Central memory CD8-positive, alpha-beta T cell (primary cell): Measurements from ENCODE around the gene PTTG2.
"Not testable (repeated sequence)": the region's sequence is repeated elsewhere in the genome, so short reads cannot be mapped to it uniquely, and the experiment has no call there.

Experiments
- ATAC-seq: fragments of 150-1000 bp; cut with Tn5 transposase; replicated peaks from 2 replicates; pipeline ENCODE4 v1.10.0; 2022; ENCODE audit warnings: mild to moderate bottlenecking, moderate FRiP score, moderate number of reproducible peaks; ENCODE audit not compliant: poor library complexity, severe bottlenecking; ENCODE audit errors: extremely low read depth
- DNase-seq, 2 donors: peaks; one replicate each; pipeline ENCODE4 v3.0.0; 2021; ENCODE audit warnings: low spot score in 2 of 2
- H3K27ac Mint-ChIP-seq: one replicate; pipeline ENCODE4 v1.8.0; 2022; ENCODE audit warnings: low read depth, mild to moderate bottlenecking, moderate library complexity, mixed read lengths
- H3K27me3 Mint-ChIP-seq: one replicate; pipeline ENCODE4 v1.8.0; 2022; ENCODE audit warnings: mixed read lengths
- H3K36me3 Mint-ChIP-seq: one replicate; pipeline ENCODE4 v1.8.0; 2022; ENCODE audit warnings: mild to moderate bottlenecking, moderate library complexity, mixed read lengths; ENCODE audit not compliant: insufficient read depth
- H3K4me1 Mint-ChIP-seq: one replicate; pipeline ENCODE4 v1.8.0; 2022; ENCODE audit warnings: mixed read lengths
- H3K4me3 Mint-ChIP-seq: one replicate; pipeline ENCODE4 v1.8.0; 2022; ENCODE audit warnings: mild to moderate bottlenecking, moderate library complexity, mixed read lengths
- H3K9me3 Mint-ChIP-seq: one replicate; pipeline ENCODE4 v1.8.0; 2022; ENCODE audit warnings: mixed read lengths

Gene PTTG2

GRCh38 chr4:37960098-37960497 is at the start of gene PTTG2:
TSS of gene PTTG2 (plus strand) at chr4:37960398. CDS start at chr4:37960435, 37 bp downstream.
- DNase-seq (no peak), ATAC-seq (no peak)
- Mint-ChIP-seq H3K27me3 (no peaks in the 10 kb centered on the region), H3K4me1 (peaks cover 13% of the 10 kb centered on the region), H3K36me3 (no peaks in the 10 kb centered on the region), H3K9me3 (no peaks in the 10 kb centered on the region), H3K4me3 (no peak within 1 kb of the TSS), H3K27ac (no peak within 1 kb of the TSS)

DNA sequence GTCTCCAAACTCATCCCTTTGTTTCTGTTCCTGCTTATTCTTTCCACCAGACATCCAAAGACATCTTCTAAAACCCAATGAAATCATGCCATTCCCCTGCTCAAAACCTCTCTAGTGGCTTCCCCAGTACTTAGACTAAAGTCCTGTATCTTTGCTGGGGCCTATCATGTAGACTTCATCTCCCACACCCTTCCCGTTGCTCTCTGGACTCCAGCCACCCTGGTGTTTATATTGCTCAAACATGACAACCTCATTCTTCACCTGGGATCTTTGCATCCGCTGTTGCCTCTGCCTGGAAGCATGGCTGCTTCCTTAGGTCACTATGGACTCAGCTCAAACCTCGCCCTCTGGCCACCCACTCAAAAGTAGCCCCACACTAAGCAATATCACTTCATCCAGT is 45.7 kb upstream of the PTTG2 start:
- no peak overlapping the region for H3K27ac Mint-ChIP-seq
- H3K36me3 Mint-ChIP-seq: no peaks in the 10 kb centered on the region
- DNase-seq (no peak), ATAC-seq (no peak)
- H3K27me3 Mint-ChIP-seq: no peaks in the 10 kb centered on the region
- H3K4me3 Mint-ChIP-seq: no peak overlapping the region
- H3K9me3 Mint-ChIP-seq: no peaks in the 10 kb centered on the region
- H3K4me1 Mint-ChIP-seq: peaks cover 24% of the 10 kb centered on the region

DNA sequence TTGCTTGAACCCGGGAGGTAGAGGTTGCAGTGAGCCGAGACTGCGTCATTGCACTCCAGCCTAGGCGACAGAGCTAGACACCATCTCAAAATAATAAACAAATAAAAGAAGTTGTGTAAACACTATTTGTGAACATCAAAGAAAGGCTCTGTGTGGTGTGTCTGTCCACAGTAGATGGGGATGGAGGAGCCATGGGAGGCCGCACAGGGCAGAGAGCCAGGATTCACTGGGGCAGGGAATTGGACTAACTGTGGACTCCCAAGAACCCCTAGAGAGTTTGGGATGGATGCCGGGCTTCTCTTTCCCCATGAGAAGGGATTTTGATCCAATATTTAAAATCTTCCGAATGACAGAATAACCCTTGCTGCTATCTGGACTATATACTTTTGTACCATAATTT is 42.8 kb upstream of the PTTG2 start:
- ATAC-seq: no peak
- H3K4me3 Mint-ChIP-seq: no peak overlapping the region
- H3K36me3 Mint-ChIP-seq: peaks cover 2% of the 10 kb centered on the region
- peaks cover 26% of the 10 kb centered on the region for H3K4me1 Mint-ChIP-seq
- H3K27me3 Mint-ChIP-seq: no peaks in the 10 kb centered on the region
- H3K27ac Mint-ChIP-seq: no peak overlapping the region
- H3K9me3 Mint-ChIP-seq: no peaks in the 10 kb centered on the region
- DNase-seq: no peak

GRCh38 chr4:37918653-37919052 is 41.5 kb upstream of the PTTG2 start:
- Mint-ChIP-seq H3K4me3 (no peak overlapping the region), H3K27ac (no peak overlapping the region), H3K9me3 (no peaks in the 10 kb centered on the region), H3K36me3 (peaks cover 4% of the 10 kb centered on the region), H3K27me3 (no peaks in the 10 kb centered on the region), H3K4me1 (peaks cover 25% of the 10 kb centered on the region)
- DNase-seq (no peak), ATAC-seq (no peak)

DNA sequence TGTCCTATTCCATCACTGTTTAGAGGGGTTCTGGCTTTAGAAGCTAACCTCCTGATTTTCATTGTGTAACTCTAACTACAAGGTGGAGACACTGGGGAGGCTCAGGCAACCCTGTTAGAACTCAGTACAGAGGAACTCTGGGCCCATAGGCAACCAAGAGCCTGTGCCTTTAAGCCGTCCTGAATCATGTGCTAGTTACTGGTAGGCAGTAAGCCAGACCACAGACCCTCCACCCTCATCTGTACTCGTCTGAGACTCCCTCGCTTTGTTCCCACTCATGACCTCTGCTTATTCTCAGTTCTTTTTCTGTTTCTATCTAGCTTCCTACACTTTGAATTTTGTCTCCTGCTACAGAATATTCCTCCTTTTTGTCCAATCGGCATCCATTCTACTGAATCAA is 37.9 kb upstream of the PTTG2 start:
- DNase-seq (no peak), ATAC-seq (no peak)
- Mint-ChIP-seq H3K4me3 (no peak overlapping the region), H3K9me3 (no peaks in the 10 kb centered on the region), H3K36me3 (peaks cover 4% of the 10 kb centered on the region), H3K4me1 (peaks cover 33% of the 10 kb centered on the region), H3K27me3 (no peaks in the 10 kb centered on the region), H3K27ac (no peak overlapping the region)

DNA sequence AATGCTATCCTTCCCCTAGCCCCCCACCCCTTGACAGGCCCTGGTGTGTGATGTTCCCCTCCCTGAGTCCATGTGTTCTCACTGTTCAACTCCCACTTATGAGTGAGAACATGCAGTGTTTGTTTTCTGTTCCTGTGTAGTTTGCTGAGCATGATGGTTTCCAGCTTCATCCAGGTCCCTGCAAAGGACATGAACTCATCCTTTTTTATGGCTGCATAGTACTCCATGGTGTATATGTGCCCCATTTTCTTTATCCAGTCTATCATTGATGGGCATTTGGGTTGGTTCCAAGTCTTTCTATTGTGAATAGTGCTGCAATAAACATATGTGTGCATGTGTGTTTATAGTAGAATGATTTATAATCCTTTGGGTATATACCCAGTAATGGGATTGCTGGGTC is 37.1 kb upstream of the PTTG2 start:
- H3K27me3 Mint-ChIP-seq, DNase-seq, H3K4me3 Mint-ChIP-seq, H3K9me3 Mint-ChIP-seq, ATAC-seq, H3K36me3 Mint-ChIP-seq, H3K27ac Mint-ChIP-seq: not testable (repeated sequence)
- peaks cover 38% of the 10 kb centered on the region for H3K4me1 Mint-ChIP-seq

GRCh38 chr4:37924946-37925345 is 35.3 kb upstream of the PTTG2 start:
- Mint-ChIP-seq H3K4me1 (peaks cover 54% of the 10 kb centered on the region), H3K9me3 (no peaks in the 10 kb centered on the region), H3K4me3 (no peak overlapping the region), H3K27ac (no peak overlapping the region), H3K27me3 (no peaks in the 10 kb centered on the region), H3K36me3 (peaks cover 8% of the 10 kb centered on the region)
- no peak for DNase-seq
- ATAC-seq: no peak

GRCh38 chr4:37927434-37927833 is 32.8 kb upstream of the PTTG2 start:
- H3K9me3 Mint-ChIP-seq: no peaks in the 10 kb centered on the region
- DNase-seq (no peak), ATAC-seq (no peak)
- H3K27ac Mint-ChIP-seq: no peak overlapping the region
- peaks cover 46% of the 10 kb centered on the region for H3K4me1 Mint-ChIP-seq
- H3K36me3 Mint-ChIP-seq: peaks cover 6% of the 10 kb centered on the region
- no peaks in the 10 kb centered on the region for H3K27me3 Mint-ChIP-seq
- no peak overlapping the region for H3K4me3 Mint-ChIP-seq

DNA sequence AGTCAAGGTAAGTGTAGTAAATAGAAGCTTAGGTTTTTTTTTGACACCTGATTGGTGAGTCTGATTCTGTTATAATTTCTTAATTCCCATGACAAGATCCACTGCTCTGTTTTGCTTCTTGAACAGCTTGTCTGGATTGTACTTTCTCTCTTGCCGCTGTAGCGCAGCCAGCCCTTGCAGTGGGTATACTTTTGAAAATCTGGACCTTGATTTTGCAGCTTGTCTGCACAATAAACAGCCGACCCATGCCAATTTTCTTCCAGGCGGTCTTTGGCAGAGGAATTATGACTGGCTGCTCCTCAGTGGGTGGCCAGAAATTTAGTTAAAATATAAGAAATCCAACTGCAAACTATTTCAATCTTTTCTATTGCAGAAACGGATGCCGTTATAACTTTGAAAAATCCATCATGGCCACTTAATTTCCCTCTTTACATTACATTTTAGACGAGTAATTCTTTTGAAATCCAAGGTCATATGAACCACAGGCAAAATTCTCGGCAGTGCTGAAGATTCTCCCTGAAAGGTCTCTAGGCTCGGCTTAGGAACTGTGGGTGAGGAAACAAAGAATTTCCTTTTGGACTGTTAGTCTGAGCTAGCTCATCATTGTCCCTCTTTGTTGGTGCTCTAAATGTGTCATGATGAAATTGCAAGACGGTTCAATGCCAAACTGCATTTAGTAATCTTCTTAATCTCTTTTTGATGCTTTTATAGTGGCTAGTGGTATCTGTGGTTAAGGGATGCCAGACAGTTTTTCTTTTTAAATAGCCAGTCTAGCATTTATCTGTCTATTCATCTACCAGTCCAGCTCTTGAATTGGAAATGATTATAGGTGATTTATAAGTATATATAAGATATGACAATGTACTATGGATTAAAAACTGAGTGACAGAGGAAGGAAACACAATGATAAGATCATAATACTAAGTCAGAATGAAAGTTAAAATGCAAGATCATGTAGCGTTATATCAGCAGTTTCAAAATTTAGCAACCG is 31.5 kb upstream of the PTTG2 start:
- no peak for DNase-seq
- ATAC-seq: peak; percentile 76
- peaks cover 47% of the 10 kb centered on the region for H3K4me1 Mint-ChIP-seq
- H3K27me3 Mint-ChIP-seq: no peaks in the 10 kb centered on the region
- peaks cover 3% of the 10 kb centered on the region for H3K36me3 Mint-ChIP-seq
- peak overlapping the region; percentile 42 for H3K27ac Mint-ChIP-seq
- H3K9me3 Mint-ChIP-seq: no peaks in the 10 kb centered on the region
- H3K4me3 Mint-ChIP-seq: no peak overlapping the region

DNA sequence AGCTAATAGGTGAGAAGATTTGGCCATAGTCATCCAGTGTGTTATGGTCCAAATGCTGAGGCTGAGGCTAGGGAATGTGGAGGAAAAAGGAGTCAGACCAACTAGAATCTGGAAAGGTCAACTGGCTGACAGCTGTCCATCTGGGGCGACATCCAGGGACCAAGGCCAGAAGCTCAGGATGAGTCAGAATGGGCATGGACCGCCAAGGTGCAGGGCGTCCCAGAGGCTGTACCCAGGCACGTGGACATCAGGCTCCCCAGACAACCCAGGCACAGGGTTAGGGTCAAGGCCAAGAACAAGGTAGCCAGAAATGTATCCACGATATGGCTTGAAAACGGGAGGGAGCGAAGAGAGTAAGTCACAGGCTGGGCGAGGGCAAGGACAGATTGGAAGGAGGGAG is 26.1 kb upstream of the PTTG2 start:
- Mint-ChIP-seq H3K27me3 (no peaks in the 10 kb centered on the region), H3K4me3 (no peak overlapping the region), H3K27ac (no peak overlapping the region), H3K4me1 (peaks cover 23% of the 10 kb centered on the region), H3K36me3 (peaks cover 3% of the 10 kb centered on the region), H3K9me3 (no peaks in the 10 kb centered on the region)
- DNase-seq (no peak), ATAC-seq (no peak)

- peaks cover 22% of the 10 kb centered on the region for H3K4me1 Mint-ChIP-seq
- H3K27ac Mint-ChIP-seq: no peak overlapping the region
- H3K9me3 Mint-ChIP-seq: no peaks in the 10 kb centered on the region
- ATAC-seq (no peak), DNase-seq (no peak)
- no peaks in the 10 kb centered on the region for H3K36me3 Mint-ChIP-seq
- H3K27me3 Mint-ChIP-seq: no peaks in the 10 kb centered on the region
- H3K4me3 Mint-ChIP-seq: no peak overlapping the region
Measured at GRCh38 chr4:37934609-37935008, 25.6 kb upstream of the PTTG2 start.

DNA sequence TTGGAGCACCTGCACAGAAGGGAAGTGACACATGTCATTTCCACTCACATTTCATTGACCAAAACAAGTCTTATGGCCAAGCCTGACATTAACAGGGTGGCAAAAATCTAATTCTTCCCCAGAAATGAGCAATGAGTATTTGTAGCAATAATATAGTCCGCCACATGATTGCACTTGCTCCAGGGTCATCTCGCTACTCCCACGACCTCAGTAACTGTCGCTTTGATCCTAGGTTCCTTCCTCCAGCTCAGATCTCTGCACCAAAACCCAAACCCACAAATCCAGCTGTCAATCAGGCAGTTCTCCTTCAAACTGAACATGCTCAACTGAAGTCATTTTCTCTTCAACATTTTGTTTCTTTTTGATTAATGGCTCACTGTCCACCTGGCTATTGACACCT is 25.2 kb upstream of the PTTG2 start:
- Mint-ChIP-seq H3K27me3 (no peaks in the 10 kb centered on the region), H3K4me1 (peaks cover 18% of the 10 kb centered on the region), H3K27ac (no peak overlapping the region), H3K36me3 (no peaks in the 10 kb centered on the region), H3K9me3 (no peaks in the 10 kb centered on the region), H3K4me3 (no peak overlapping the region)
- ATAC-seq (no peak), DNase-seq (no peak)

GRCh38 chr4:37936889-37937498 is 23.2 kb upstream of the PTTG2 start:
- no peak overlapping the region for H3K4me3 Mint-ChIP-seq
- H3K4me1 Mint-ChIP-seq: peaks cover 26% of the 10 kb centered on the region
- DNase-seq (no peak), ATAC-seq (no peak)
- no peak overlapping the region for H3K27ac Mint-ChIP-seq
- no peaks in the 10 kb centered on the region for H3K27me3 Mint-ChIP-seq
- H3K9me3 Mint-ChIP-seq: no peaks in the 10 kb centered on the region
- H3K36me3 Mint-ChIP-seq: no peaks in the 10 kb centered on the region
